ENCODE measurements around the gene SPATA33. TPM values are rescaled to one million over a fixed set of nuclear protein-coding genes. Genes with fewer than 3 reads are reported as not detected.

Gene SPATA33
- total RNA-seq, result 10 to 100 TPM in 1 of 2 experiments, 1 to 10 TPM in 1; 9.8 to 11.6 TPM

GRCh38 chr16:89657442-89658220, at the start of gene SPATA33, which contains the start of gene CHMP1A:
Gene SPATA33 (plus strand): TSS chr16:89657836. CDS start chr16:89657912, 76 bp downstream.
Gene CHMP1A (minus strand): TSS chr16:89657708. CDS start chr16:89657588, 120 bp downstream.
- Mint-ChIP-seq H3K4me3 (peak within 1 kb of the TSS; percentile 87), H3K27me3 (no peaks in the 10 kb centered on the region), H3K9me3 (no peaks in the 10 kb centered on the region), H3K4me1 (peaks cover 31% of the 10 kb centered on the region), H3K36me3 (peaks cover 25% of the 10 kb centered on the region), H3K27ac (peak within 1 kb of the TSS; percentile 80)
- POLR2A ChIA-PET, result interaction anchor here (0.7 to 2.2 kb wide), 3 partner anchors 41 to 96 kb away, joined by 3 to 6 read pairs (median 4); no protein-coding TSS in a partner anchor
- ATAC-seq (ENCODE audit: low read depth) (peak; percentile 88), DNase-seq (peak; percentile 98)

- H3K4me1 Mint-ChIP-seq, result no peaks in the 10 kb centered on the region
- POLR2A ChIA-PET, result interaction anchor here (0.8 kb wide), 1 partner anchor 61 kb away, joined by 5 read pairs; no protein-coding TSS in a partner anchor
- H3K36me3 Mint-ChIP-seq, result no peaks in the 10 kb centered on the region
- H3K4me3 Mint-ChIP-seq, result no peak overlapping the region
- ATAC-seq (ENCODE audit: low read depth) (no peak), DNase-seq (no peak)
- H3K27me3 Mint-ChIP-seq, result no peaks in the 10 kb centered on the region
- H3K9me3 Mint-ChIP-seq, result no peaks in the 10 kb centered on the region
- no peak overlapping the region for H3K27ac Mint-ChIP-seq
Observed at GRCh38 chr16:89607937-89608740, 49.5 kb upstream of the SPATA33 start.

GRCh38 chr16:89610108-89610453, 47.6 kb upstream of the SPATA33 start:
- POLR2A ChIA-PET, result no interaction called here

GRCh38 chr16:89612415-89613166, 45.0 kb upstream of the SPATA33 start:
- no peaks in the 10 kb centered on the region for H3K27me3 Mint-ChIP-seq
- H3K36me3 Mint-ChIP-seq, result peaks cover 5% of the 10 kb centered on the region
- POLR2A ChIA-PET, result interaction anchor here (0.7 kb wide), 1 partner anchor 32 kb away, joined by 3 read pairs; no protein-coding TSS in a partner anchor
- ATAC-seq (ENCODE audit: low read depth), result no peak
- H3K4me1 Mint-ChIP-seq, result peaks cover 4% of the 10 kb centered on the region
- DNase-seq, result no peak
- H3K9me3 Mint-ChIP-seq, result peaks cover 2% of the 10 kb centered on the region
- H3K4me3 Mint-ChIP-seq, result no peak overlapping the region
- no peak overlapping the region for H3K27ac Mint-ChIP-seq

More at GRCh38 chr16:89610108-89610453, 47.6 kb upstream of the SPATA33 start:
- no peaks in the 10 kb centered on the region for H3K27me3 Mint-ChIP-seq
- no peak overlapping the region for H3K27ac Mint-ChIP-seq
- no peak overlapping the region for H3K4me3 Mint-ChIP-seq
- DNase-seq, result no peak
- ATAC-seq (ENCODE audit: low read depth), result no peak
- no peaks in the 10 kb centered on the region for H3K9me3 Mint-ChIP-seq
- H3K36me3 Mint-ChIP-seq, result no peaks in the 10 kb centered on the region
- no peaks in the 10 kb centered on the region for H3K4me1 Mint-ChIP-seq

- POLR2A ChIA-PET, result no interaction called here
- DNase-seq (no peak), ATAC-seq (ENCODE audit: low read depth) (no peak)
- Mint-ChIP-seq H3K27ac (no peak within 1 kb of the TSS), H3K36me3 (peaks cover 5% of the 10 kb centered on the region), H3K9me3 (peaks cover 2% of the 10 kb centered on the region), H3K27me3 (no peaks in the 10 kb centered on the region), H3K4me3 (no peak within 1 kb of the TSS), H3K4me1 (peaks cover 4% of the 10 kb centered on the region)
Observed at GRCh38 chr16:89613231-89613953, 44.2 kb upstream of the SPATA33 start, which contains the start of gene DPEP1. Gene DPEP1 (plus strand): TSS chr16:89613642. CDS start chr16:89630411, 16,769 bp downstream.

GRCh38 chr16:89613954-89614459, 43.6 kb upstream of the SPATA33 start:
- no peak for ATAC-seq (ENCODE audit: low read depth)
- H3K9me3 Mint-ChIP-seq, result peaks cover 2% of the 10 kb centered on the region
- DNase-seq, result no peak
- no peaks in the 10 kb centered on the region for H3K27me3 Mint-ChIP-seq
- H3K4me3 Mint-ChIP-seq, result no peak overlapping the region
- peaks cover 4% of the 10 kb centered on the region for H3K4me1 Mint-ChIP-seq
- POLR2A ChIA-PET, result no interaction called here
- H3K27ac Mint-ChIP-seq, result no peak overlapping the region
- H3K36me3 Mint-ChIP-seq, result peaks cover 5% of the 10 kb centered on the region

GRCh38 chr16:89615176-89615575, 42.5 kb upstream of the SPATA33 start:
- Mint-ChIP-seq H3K4me3 (no peak overlapping the region), H3K9me3 (peaks cover 2% of the 10 kb centered on the region), H3K27me3 (no peaks in the 10 kb centered on the region), H3K27ac (no peak overlapping the region), H3K4me1 (peaks cover 4% of the 10 kb centered on the region), H3K36me3 (peaks cover 5% of the 10 kb centered on the region)
- POLR2A ChIA-PET, result no interaction called here
- DNase-seq (no peak), ATAC-seq (ENCODE audit: low read depth) (no peak)

GRCh38 chr16:89615596-89616090, 42.0 kb upstream of the SPATA33 start:
- Mint-ChIP-seq H3K9me3 (peaks cover 2% of the 10 kb centered on the region), H3K27ac (no peak overlapping the region), H3K36me3 (peaks cover 5% of the 10 kb centered on the region), H3K4me1 (peaks cover 4% of the 10 kb centered on the region), H3K27me3 (no peaks in the 10 kb centered on the region), H3K4me3 (no peak overlapping the region)
- ATAC-seq (ENCODE audit: low read depth), result no peak
- POLR2A ChIA-PET, result no interaction called here
- no peak for DNase-seq

GRCh38 chr16:89616623-89617022, 41.0 kb upstream of the SPATA33 start:
- H3K27ac Mint-ChIP-seq, result peak overlapping the region; percentile 83
- no peaks in the 10 kb centered on the region for H3K27me3 Mint-ChIP-seq
- peaks cover 5% of the 10 kb centered on the region for H3K36me3 Mint-ChIP-seq
- DNase-seq, result no peak
- ATAC-seq (ENCODE audit: low read depth), result no peak
- H3K4me1 Mint-ChIP-seq, result peaks cover 4% of the 10 kb centered on the region
- POLR2A ChIA-PET, result no interaction called here
- peak overlapping the region; percentile 47 for H3K4me3 Mint-ChIP-seq
- peaks cover 2% of the 10 kb centered on the region for H3K9me3 Mint-ChIP-seq

- peaks cover 5% of the 10 kb centered on the region for H3K36me3 Mint-ChIP-seq
- peak overlapping the region; percentile 83 for H3K27ac Mint-ChIP-seq
- DNase-seq (no peak), ATAC-seq (ENCODE audit: low read depth) (no peak)
- peaks cover 2% of the 10 kb centered on the region for H3K9me3 Mint-ChIP-seq
- H3K4me1 Mint-ChIP-seq, result peaks cover 4% of the 10 kb centered on the region
- no peaks in the 10 kb centered on the region for H3K27me3 Mint-ChIP-seq
- peak overlapping the region; percentile 47 for H3K4me3 Mint-ChIP-seq
- POLR2A ChIA-PET, result no interaction called here
Observed at GRCh38 chr16:89617036-89617435, 40.6 kb upstream of the SPATA33 start.

GRCh38 chr16:89618109-89618998, 39.3 kb upstream of the SPATA33 start:
- Mint-ChIP-seq H3K9me3 (peaks cover 2% of the 10 kb centered on the region), H3K4me3 (no peak overlapping the region), H3K36me3 (peaks cover 5% of the 10 kb centered on the region), H3K4me1 (peaks cover 4% of the 10 kb centered on the region), H3K27me3 (peaks cover 6% of the 10 kb centered on the region), H3K27ac (no peak overlapping the region)
- POLR2A ChIA-PET, result no interaction called here
- DNase-seq, result no peak
- no peak for ATAC-seq (ENCODE audit: low read depth)
